GM23338 (cell line): ENCODE data around the gene RNF214. TPM values are rescaled to one million over a fixed set of nuclear protein-coding genes. Genes with fewer than 3 reads are reported as not detected.

Source experiments
- ATAC-seq: fragments of 200-7000 bp; cut with Tn5 transposase; 3 replicates; pipeline ENCODE4 v1.9.1; 2020
- DNase-seq: peaks from one replicate; pipeline ENCODE4 v3.0.0-alpha.2; 2015; ENCODE audit warnings: low spot score
- H2AFZ ChIP-seq: fragments of 200-600 bp; sonication (generic); 2 replicates; pipeline ENCODE4 v1.8.0; 2016; ENCODE audit warnings: antibody characterized with exemption, mild to moderate bottlenecking, moderate library complexity
- H3F3A ChIP-seq: fragments of 200-600 bp; sonication (generic); replicated peaks from 2 replicates; pipeline ENCODE4 v1.8.0; 2017; ENCODE audit warnings: antibody characterized with exemption, mixed run types, low read depth
- H3K27ac ChIP-seq: fragments of 200-600 bp; sonication (generic); 2 replicates; pipeline ENCODE4 v1.6.1; 2016; ENCODE audit warnings: low read depth
- H3K27me3 ChIP-seq: fragments of 200-600 bp; sonication (generic); 2 replicates; pipeline ENCODE4 v1.8.0; 2016; ENCODE audit warnings: mild to moderate bottlenecking, mixed run types, moderate library complexity; ENCODE audit not compliant: insufficient read depth
- H3K36me3 ChIP-seq: fragments of 200-600 bp; sonication (generic); 2 replicates; pipeline ENCODE4 v1.8.0; 2016; ENCODE audit warnings: mild to moderate bottlenecking; ENCODE audit not compliant: insufficient read depth
- H3K4me1 ChIP-seq: fragments of 200-600 bp; sonication (generic); 2 replicates; pipeline ENCODE4 v1.8.0; 2016; ENCODE audit warnings: mild to moderate bottlenecking, moderate library complexity; ENCODE audit not compliant: insufficient read depth
- H3K4me2 ChIP-seq: fragments of 200-600 bp; sonication (generic); 2 replicates; pipeline ENCODE4 v1.7.1; 2017; ENCODE audit warnings: mixed run types
- H3K4me3 ChIP-seq: fragments of 200-600 bp; sonication (generic); 2 replicates; pipeline ENCODE4 v1.6.1; 2016; ENCODE audit warnings: mixed run types
- H3K79me2 ChIP-seq: fragments of 200-600 bp; sonication (generic); replicated peaks from 2 replicates; pipeline ENCODE4 v1.8.0; 2017; ENCODE audit warnings: mild to moderate bottlenecking; ENCODE audit not compliant: insufficient read depth
- H3K9me2 ChIP-seq: fragments of 200-600 bp; sonication (generic); 2 replicates; pipeline ENCODE4 v1.8.0; 2017; ENCODE audit not compliant: insufficient read depth
- H4K20me1 ChIP-seq: fragments of 200-600 bp; sonication (generic); replicated peaks from 2 replicates; pipeline ENCODE4 v1.8.0; 2017; ENCODE audit warnings: mild to moderate bottlenecking; ENCODE audit not compliant: insufficient read depth
- H3K27ac Mint-ChIP-seq: 2 replicates; pipeline ENCODE4 v1.8.0; 2020; ENCODE audit warnings: inconsistent platforms, mild to moderate bottlenecking, moderate library complexity, mixed read lengths
- H3K27me3 Mint-ChIP-seq: 3 replicates; pipeline ENCODE4 v1.8.0; 2022; ENCODE audit warnings: low read depth, mild to moderate bottlenecking, moderate library complexity, mixed read lengths, inconsistent platforms; ENCODE audit not compliant: insufficient read depth, poor library complexity
- H3K36me3 Mint-ChIP-seq: 3 replicates; pipeline ENCODE4 v1.8.0; 2021; ENCODE audit warnings: low read depth, mild to moderate bottlenecking, inconsistent platforms, moderate library complexity, mixed read lengths
- H3K4me1 Mint-ChIP-seq: 3 replicates; pipeline ENCODE4 v1.8.0; 2020; ENCODE audit warnings: mild to moderate bottlenecking, inconsistent platforms, mixed read lengths
- H3K4me3 Mint-ChIP-seq: 3 replicates; pipeline ENCODE4 v1.8.0; 2021; ENCODE audit warnings: moderate library complexity, mild to moderate bottlenecking, inconsistent platforms, mixed read lengths
- H3K9me3 Mint-ChIP-seq: 3 replicates; pipeline ENCODE4 v1.8.0; 2020; ENCODE audit warnings: moderate library complexity, mild to moderate bottlenecking, inconsistent platforms, mixed read lengths
- CTCF ChIP-seq, 2 experiments: fragments of 200-600 bp in 1 of 2; sonication (generic) in 1 of 2; conservative IDR thresholded peaks; 2 replicates each; pipeline versions ENCODE4 v1.5.1 to v1.6.1; 2016 to 2017; ENCODE audit warnings: antibody characterized with exemption in 2 of 2, low read depth in 2 of 2, mild to moderate bottlenecking in 2 of 2, moderate library complexity in 1 of 2
- REST ChIP-seq: IDR thresholded peaks from one replicate; pipeline ENCODE4 v1.6.1; 2018; ENCODE audit warnings: antibody characterized with exemption; ENCODE audit not compliant: unreplicated experiment
- ZNF114 ChIP-seq: fragments of 250-450 bp; sonication (Bioruptor Pico); IDR thresholded peaks from 2 replicates; pipeline ENCODE4 v1.5.0; 2020; ENCODE audit warnings: mild to moderate bottlenecking, moderate library complexity
- ZNF462 ChIP-seq: fragments of 250-450 bp; sonication (Bioruptor Pico); IDR thresholded peaks from 2 replicates; pipeline ENCODE4 v1.5.0; 2020; ENCODE audit warnings: mild to moderate bottlenecking, moderate library complexity
- polyA plus RNA-seq: library from polyadenylated mRNA; unstranded; fragments of >200 nt; fragmentation: Nextera tagmentation; extraction: Ambion mirVana; gene quantifications from 2 replicates; pipeline ENCODE4 v1.2.1, GENCODE V29; 2016
- total RNA-seq: library from RNA; depleted of rRNA; stranded (reverse); fragments of >200 nt; shearing (Covaris generic); gene quantifications from 2 replicates; pipeline ENCODE4 v1.2.3, GENCODE V29; 2014

RNF214 gene
- total and polyA plus RNA-seq, 2 experiments from 2014 or later, result 19.4 to 28.4 TPM

GRCh38 chr11:117279711-117280376 is 47.4 kb downstream of the RNF214 start:
- Histone ChIP-seq H3K4me3 (no peak overlapping the region), H3K9me2 (no peaks in the 10 kb centered on the region), H3K4me2 (no peak overlapping the region), H3K36me3 (peaks cover 12% of the 10 kb centered on the region; the same call in 1 of the 2 replicates), H3F3A (no peaks in the 10 kb centered on the region), H3K4me1 (no peaks in the 10 kb centered on the region), H3K27me3 (no peaks in the 10 kb centered on the region), H4K20me1 (0 out of 2 replicates have a peak, but pooled peaks cover 4% of the 10 kb centered on the region), H2AFZ (no peak overlapping the region), H3K79me2 (no peaks in the 10 kb centered on the region), H3K27ac (no peak overlapping the region)
- Mint-ChIP-seq H3K4me3 (no peak overlapping the region), H3K27ac (no peak overlapping the region), H3K4me1 (no peaks in the 10 kb centered on the region), H3K9me3 (no peaks in the 10 kb centered on the region), H3K36me3 (peaks cover 32% of the 10 kb centered on the region), H3K27me3 (no peaks in the 10 kb centered on the region)
- ATAC-seq (no peak), DNase-seq (no peak)
- TF ChIP-seq ZNF462 (CRISPR knock-in tag) (no peak), ZNF114 (CRISPR knock-in tag) (no peak), CTCF (conservative IDR thresholded peaks at IDR 0.05; ENCODE audit: low read depth in 2 of 2) (no peak), REST (no peak)
